Stomach (tissue), 4 donors: ENCODE measurements around the gene PPP1R9A.

Experiments used
- CTCF ChIP-seq, 7 experiments: fragments of 450-650 bp in 4 of 7; fragments of 200-600 bp in 3 of 7; sonication (generic) in 3 of 7; IDR thresholded peaks; one replicate each; pipeline ENCODE4 v1.5.1; 2016 to 2019; ENCODE audit warnings: antibody characterized with exemption in 7 of 7, control low read depth in 2 of 7, mild to moderate bottlenecking in 1 of 7
- EP300 ChIP-seq: sonication (generic); formaldehyde crosslinking; IDR thresholded peaks from one replicate; pipeline ENCODE4 v1.6.1; 2017; ENCODE audit warnings: antibody characterized with exemption
- POLR2A ChIP-seq, 4 donors: fragments of 450-650 bp; IDR thresholded peaks; one replicate each; pipeline ENCODE4 v1.6.1; 2016; ENCODE audit warnings: antibody characterized with exemption in 4 of 4, control low read depth in 2 of 4, mild to moderate bottlenecking in 1 of 4, moderate library complexity in 1 of 4
- POLR2AphosphoS5 ChIP-seq, 3 donors: sonication (generic); formaldehyde crosslinking; IDR thresholded peaks; one replicate each; pipeline ENCODE4 v1.6.1; 2016; ENCODE audit warnings: antibody characterized with exemption in 3 of 3

GRCh38 chr7:94933256-94933990 lies 26.0 kb downstream of the PPP1R9A start:
- TF ChIP-seq POLR2A (IDR thresholded peaks at IDR 0.05) (no peak), CTCF (IDR thresholded peaks at IDR 0.05) (no peak), EP300 (no peak), POLR2AphosphoS5 (IDR thresholded peaks at IDR 0.05) (no peak)
